ENCODE data around the gene KCNG3.

The KCNG3 gene

GRCh38 chr2:42522035-42522434 lies 28.3 kb upstream of the KCNG3 start:
- H3K27ac ChIP-seq = no peak overlapping the region

GRCh38 chr2:42519624-42520023 lies 25.8 kb upstream of the KCNG3 start:
- Histone ChIP-seq H3K36me3 (no peaks in the 10 kb centered on the region), H3K27ac (no peak overlapping the region), H3K27me3 (ENCODE audit: insufficient read depth, low read depth, severe bottlenecking) (no peaks in the 10 kb centered on the region), H3K9me3 (ENCODE audit: severe bottlenecking) (no peaks in the 10 kb centered on the region), H3K4me3 (ENCODE audit: low read depth, low read length) (no peak overlapping the region)
- no peak for DNase-seq
- TF ChIP-seq, protein P1, sequence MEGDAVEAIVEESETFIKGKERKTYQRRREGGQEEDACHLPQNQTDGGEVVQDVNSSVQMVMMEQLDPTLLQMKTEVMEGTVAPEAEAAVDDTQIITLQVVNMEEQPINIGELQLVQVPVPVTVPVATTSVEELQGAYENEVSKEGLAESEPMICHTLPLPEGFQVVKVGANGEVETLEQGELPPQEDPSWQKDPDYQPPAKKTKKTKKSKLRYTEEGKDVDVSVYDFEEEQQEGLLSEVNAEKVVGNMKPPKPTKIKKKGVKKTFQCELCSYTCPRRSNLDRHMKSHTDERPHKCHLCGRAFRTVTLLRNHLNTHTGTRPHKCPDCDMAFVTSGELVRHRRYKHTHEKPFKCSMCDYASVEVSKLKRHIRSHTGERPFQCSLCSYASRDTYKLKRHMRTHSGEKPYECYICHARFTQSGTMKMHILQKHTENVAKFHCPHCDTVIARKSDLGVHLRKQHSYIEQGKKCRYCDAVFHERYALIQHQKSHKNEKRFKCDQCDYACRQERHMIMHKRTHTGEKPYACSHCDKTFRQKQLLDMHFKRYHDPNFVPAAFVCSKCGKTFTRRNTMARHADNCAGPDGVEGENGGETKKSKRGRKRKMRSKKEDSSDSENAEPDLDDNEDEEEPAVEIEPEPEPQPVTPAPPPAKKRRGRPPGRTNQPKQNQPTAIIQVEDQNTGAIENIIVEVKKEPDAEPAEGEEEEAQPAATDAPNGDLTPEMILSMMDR (IDR thresholded peaks at IDR 0.05; ENCODE audit: low read depth, low read length) = no peak

More at GRCh38 chr2:42522035-42522434, 28.3 kb upstream of the KCNG3 start:
- Histone ChIP-seq H3K9me3 (ENCODE audit: severe bottlenecking) (no peaks in the 10 kb centered on the region), H3K36me3 (no peaks in the 10 kb centered on the region), H3K27me3 (ENCODE audit: insufficient read depth, low read depth, severe bottlenecking) (no peaks in the 10 kb centered on the region), H3K4me3 (ENCODE audit: low read depth, low read length) (no peak overlapping the region)
- DNase-seq = no peak
- TF ChIP-seq, protein P1 (IDR thresholded peaks at IDR 0.05; ENCODE audit: low read depth, low read length) = no peak

DNA sequence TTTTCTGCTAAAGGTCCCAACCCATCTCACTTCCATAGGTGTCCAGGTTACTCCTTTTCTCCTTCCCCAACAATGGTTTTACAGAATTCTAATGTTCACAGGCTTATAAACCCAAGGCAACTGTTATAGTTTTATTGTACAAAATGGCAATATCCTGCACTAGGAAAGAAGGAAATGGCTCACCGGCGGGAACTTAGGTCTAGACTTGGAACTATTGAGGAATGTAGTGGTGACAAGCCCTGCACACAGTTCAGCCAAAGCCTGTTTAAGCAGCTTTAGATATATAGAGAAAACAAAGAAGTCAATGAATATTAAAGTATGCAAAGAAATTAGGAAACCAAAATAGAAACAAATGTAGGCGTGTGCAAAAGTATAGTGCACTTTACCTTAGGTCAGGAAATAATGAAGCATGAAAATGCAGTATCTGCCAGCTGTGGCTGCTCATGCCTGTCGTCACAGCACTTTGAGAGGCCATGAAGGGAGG lies 22.7 kb upstream of the KCNG3 start:
- Histone ChIP-seq H3K27me3 (ENCODE audit: insufficient read depth, low read depth, severe bottlenecking) (no peaks in the 10 kb centered on the region), H3K9me3 (ENCODE audit: severe bottlenecking) (no peaks in the 10 kb centered on the region), H3K4me3 (ENCODE audit: low read depth, low read length) (no peak overlapping the region), H3K36me3 (no peaks in the 10 kb centered on the region), H3K27ac (no peak overlapping the region)
- TF ChIP-seq, protein P1 (IDR thresholded peaks at IDR 0.05; ENCODE audit: low read depth, low read length) = no peak
- DNase-seq = no peak

GRCh38 chr2:42513252-42513918 lies 19.6 kb upstream of the KCNG3 start:
- Histone ChIP-seq H3K9me3 (ENCODE audit: severe bottlenecking) (no peaks in the 10 kb centered on the region), H3K36me3 (no peaks in the 10 kb centered on the region), H3K27ac (no peak overlapping the region), H3K27me3 (ENCODE audit: insufficient read depth, low read depth, severe bottlenecking) (no peaks in the 10 kb centered on the region), H3K4me3 (ENCODE audit: low read depth, low read length) (no peak overlapping the region)
- TF ChIP-seq, protein P1 (IDR thresholded peaks at IDR 0.05; ENCODE audit: low read depth, low read length) = peak; percentile 76
- peak; percentile 37 for DNase-seq

DNA sequence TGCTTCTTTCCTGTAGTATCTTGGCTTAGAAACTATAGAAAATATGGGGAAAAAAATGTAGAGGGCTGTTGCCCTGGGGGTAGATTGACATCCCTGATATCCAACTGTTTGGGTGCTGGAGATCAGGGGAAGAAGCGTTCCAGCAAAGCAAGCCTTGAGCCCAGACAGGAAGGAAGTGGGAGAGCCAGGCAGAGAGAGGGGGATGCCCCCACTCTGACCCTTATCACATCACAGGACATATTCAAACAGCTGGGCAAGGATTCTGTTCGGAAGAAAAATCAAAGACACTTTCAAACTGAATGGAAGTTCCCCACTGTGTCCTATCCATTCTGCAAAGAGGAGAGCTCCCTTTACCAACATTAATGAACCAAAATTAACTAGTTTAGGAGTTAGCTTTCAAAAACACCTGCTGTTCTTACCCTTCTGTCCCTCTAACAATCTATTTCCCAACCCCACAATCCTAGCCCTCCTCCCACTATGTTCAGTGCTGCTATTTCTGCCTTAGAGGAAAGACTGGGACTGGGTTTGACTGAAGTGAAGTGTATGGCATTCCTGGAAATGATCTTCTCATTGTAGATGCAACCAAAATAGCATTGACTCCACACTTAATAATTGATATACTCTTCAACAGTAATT lies 16.9 kb upstream of the KCNG3 start:
- H3K36me3 ChIP-seq = no peaks in the 10 kb centered on the region
- no peak for DNase-seq
- H3K4me3 ChIP-seq (ENCODE audit: low read depth, low read length) = no peak overlapping the region
- no peaks in the 10 kb centered on the region for H3K27me3 ChIP-seq (ENCODE audit: insufficient read depth, low read depth, severe bottlenecking)
- H3K9me3 ChIP-seq (ENCODE audit: severe bottlenecking) = no peaks in the 10 kb centered on the region
- no peak overlapping the region for H3K27ac ChIP-seq
- TF ChIP-seq, protein P1 (IDR thresholded peaks at IDR 0.05; ENCODE audit: low read depth, low read length) = no peak
